Heart left ventricle (tissue), 13 donors: ENCODE data around the gene B9D2.
"Not testable (repeated sequence)": the region's sequence is repeated elsewhere in the genome, so short reads cannot be mapped to it uniquely, and the experiment has no call there.

Experiments
- CTCF ChIP-seq, 12 donors: fragments of 200-600 bp; sonication (generic) in 4 of 12; IDR thresholded peaks; one replicate each; pipeline versions ENCODE4 v1.5.0 to v1.8.0; 2018 to 2022; ENCODE audit warnings: antibody characterized with exemption in 12 of 12, mild to moderate bottlenecking in 5 of 12
- POLR2A ChIP-seq, 2 donors: fragments of 450-650 bp; IDR thresholded peaks; one replicate each; pipeline ENCODE4 v1.6.1; 2017; ENCODE audit warnings: antibody characterized with exemption in 2 of 2, mild to moderate bottlenecking in 2 of 2, moderate library complexity in 2 of 2
- donor health status: ischemic (EF 13 %, LVEDD 7.1; RV severe dilation, severe dysfunction).
- donor health status: DM: no; HTN: yes; CAD: no.
- donor health status: DM: no; HTN: no; CAD: no.
- donor health status: ischemic (EF 25% LVEDD 6.9; RV normal size, moderate dysfunction).
- donor health status: ischemic (EF 25% LVEDD 5.7; RV mildly dilated, moderate dysfunction).
- donor health status: ischemic (EF 35%, LVEDD 5.7; RV mildly dilated, moderate dysfunction).
- donor health status: nonischemic (EF 11% LVEDD 7.7; RV severe dilation, severe dysfunction).
- donor health status: DM: yes; HTN: yes; CAD: no.
- donor health status: PGD.
- donor health status: ischemic (EF 29% LVEDD 5.4; RV normal size, mild dysfunction).
- donor health status: nonischemic (EF 23%, LVEDD 6.1; RV moderate dilation, normal function).

GRCh38 chr19:41408846-41409245 is 44.9 kb upstream of the B9D2 start:
- TF ChIP-seq CTCF, POLR2A (IDR thresholded peaks at IDR 0.05): not testable (repeated sequence)
